C4-2B (cell line): Measurements from ENCODE around the gene ZEB2.

Experiments used
- CTCF ChIP-seq: fragments of 450-650 bp; conservative IDR thresholded peaks from 2 replicates; pipeline ENCODE4 v1.5.1; 2017; ENCODE audit warnings: mild to moderate bottlenecking
- ZFX ChIP-seq: fragments of 450-650 bp; IDR thresholded peaks from 2 replicates; pipeline ENCODE4 v1.6.1; 2017

- no peak for TF ChIP-seq CTCF
- no peak for TF ChIP-seq ZFX
Observed at GRCh38 chr2:144447535-144447934, 72.4 kb downstream of the ZEB2 start.
